HS-5 (cell line): ENCODE results near the gene HACE1.
"Not testable (repeated sequence)": the region's sequence is repeated elsewhere in the genome, so short reads cannot be mapped to it uniquely, and the experiment has no call there.

Experiments used
- DNase-seq: peaks from one replicate; pipeline ENCODE4 v3.0.0-alpha.2; 2012; ENCODE audit warnings: low read depth

The HACE1 gene, protein sequence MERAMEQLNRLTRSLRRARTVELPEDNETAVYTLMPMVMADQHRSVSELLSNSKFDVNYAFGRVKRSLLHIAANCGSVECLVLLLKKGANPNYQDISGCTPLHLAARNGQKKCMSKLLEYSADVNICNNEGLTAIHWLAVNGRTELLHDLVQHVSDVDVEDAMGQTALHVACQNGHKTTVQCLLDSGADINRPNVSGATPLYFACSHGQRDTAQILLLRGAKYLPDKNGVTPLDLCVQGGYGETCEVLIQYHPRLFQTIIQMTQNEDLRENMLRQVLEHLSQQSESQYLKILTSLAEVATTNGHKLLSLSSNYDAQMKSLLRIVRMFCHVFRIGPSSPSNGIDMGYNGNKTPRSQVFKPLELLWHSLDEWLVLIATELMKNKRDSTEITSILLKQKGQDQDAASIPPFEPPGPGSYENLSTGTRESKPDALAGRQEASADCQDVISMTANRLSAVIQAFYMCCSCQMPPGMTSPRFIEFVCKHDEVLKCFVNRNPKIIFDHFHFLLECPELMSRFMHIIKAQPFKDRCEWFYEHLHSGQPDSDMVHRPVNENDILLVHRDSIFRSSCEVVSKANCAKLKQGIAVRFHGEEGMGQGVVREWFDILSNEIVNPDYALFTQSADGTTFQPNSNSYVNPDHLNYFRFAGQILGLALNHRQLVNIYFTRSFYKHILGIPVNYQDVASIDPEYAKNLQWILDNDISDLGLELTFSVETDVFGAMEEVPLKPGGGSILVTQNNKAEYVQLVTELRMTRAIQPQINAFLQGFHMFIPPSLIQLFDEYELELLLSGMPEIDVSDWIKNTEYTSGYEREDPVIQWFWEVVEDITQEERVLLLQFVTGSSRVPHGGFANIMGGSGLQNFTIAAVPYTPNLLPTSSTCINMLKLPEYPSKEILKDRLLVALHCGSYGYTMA

DNA sequence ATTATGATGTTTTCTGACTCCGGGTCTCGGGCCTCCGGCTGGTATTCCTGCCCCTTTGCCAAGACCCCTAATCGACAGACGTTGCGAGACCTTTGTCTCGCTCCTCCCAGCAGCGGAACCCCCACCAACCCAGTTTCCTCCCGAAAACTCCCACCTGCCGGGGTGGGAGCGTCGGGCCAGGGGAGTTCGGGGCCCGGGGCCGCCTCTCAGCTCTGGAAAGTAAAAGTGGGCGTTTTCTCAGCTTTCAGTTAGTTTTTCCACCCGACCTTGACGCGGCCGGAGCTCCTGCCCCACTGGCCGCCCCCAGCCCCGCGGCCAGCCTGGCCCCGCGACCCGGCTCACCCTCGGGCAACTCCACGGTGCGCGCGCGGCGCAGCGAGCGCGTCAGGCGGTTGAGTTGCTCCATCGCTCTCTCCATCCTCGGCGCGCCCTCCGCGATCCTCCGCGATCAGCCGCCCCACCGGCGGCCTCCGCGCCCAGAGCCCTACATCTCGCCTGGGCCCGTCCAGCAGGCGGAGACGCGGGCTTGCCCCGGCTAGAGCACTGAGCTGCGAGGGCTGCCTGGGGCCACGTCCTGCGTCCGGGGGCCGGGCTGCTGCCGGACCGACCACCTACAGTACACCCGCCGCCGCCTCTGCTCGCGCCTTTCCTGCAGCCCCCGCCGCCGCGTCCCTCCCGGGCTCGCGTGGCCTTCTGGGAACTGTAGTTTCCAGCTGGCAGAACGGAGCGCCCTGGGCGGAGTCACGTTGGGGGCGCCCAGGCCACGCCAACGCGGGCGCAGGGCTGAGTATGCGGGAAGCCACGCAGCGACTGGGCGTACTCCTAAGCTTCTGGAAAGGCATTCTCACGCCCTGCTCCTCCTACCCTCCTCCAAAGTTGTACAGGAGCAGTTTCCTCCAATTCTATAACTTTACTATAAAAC is at the start of gene HACE1:
Gene HACE1 (minus strand): TSS at position 695 of the 922 bp plus-strand sequence. CDS start 277 bp downstream, at position 418.
- peak; percentile 61 for DNase-seq

DNA sequence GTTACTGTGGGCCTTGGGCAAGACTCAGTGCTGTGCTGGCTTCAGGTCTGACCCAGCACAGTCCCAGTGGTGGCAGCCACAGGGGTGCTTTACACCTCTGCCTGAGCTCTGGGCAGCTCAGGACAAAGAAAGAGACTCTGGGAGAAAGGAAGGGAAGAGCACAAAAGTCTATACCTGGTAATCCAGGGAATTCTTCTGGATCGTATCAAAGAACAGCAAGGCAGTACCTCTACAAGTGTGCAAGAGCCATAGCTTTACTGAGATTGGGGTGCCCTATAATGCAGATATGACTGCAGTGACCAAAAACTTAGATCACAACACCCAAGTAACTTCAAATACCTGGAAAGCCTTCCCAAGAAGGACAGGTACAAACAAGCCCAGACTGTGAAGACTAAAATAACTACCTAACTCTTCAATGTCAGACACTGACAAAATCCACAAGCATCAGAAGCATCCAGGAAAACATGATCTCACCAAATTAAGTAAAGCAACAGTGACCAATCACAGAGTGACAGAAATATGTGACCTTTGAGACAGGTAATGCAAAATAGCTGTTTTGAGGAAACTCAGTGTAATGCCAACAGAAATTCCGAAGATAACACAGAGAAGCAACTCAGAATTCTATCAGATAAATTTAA is 49.3 kb upstream of the HACE1 start:
- no peak for DNase-seq

DNA sequence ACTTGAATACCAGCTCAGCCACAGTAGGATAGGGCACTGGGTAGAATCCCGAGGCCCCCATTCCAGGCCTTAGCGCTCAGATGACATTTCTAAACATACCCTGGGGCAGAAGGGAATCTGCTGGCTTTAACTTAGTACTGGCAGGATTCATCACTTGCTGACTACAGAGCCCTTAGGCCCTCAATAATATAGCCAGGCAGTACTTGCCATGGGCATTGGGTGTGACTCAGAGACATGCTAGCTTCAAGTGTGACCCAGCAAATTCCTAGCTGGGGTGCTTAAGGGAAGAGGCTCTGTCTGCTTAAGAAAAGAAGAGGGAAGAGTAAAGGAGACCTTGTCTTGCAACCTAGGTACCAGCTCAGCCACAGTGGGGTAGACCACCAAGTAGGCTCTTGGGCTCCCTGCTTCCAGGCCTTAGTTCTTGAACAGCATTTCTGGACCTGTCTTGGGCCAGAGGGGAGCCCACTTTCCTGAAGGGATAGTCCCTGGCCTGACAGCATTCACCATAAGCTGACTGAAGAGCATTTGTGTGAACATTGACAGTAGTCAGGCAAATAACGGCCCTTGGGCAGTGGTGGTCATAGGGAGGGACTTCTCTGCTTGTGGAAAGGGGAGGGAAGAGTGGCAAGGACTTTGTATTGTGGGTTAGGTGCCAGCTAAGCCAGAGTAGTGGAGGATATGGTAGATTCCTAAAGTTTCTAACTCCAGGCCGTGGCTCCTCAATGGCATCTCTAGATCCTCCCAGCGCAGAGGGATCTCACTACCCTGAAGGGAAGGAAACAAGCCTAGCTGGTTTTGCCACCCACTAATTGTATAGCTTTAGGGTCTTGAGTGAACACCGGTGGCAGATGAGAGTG is 48.5 kb upstream of the HACE1 start:
- DNase-seq: no peak

- DNase-seq: not testable (repeated sequence)
These were observed 39.2 kb upstream of the HACE1 start for GRCh38 chr6:104898893-104899292.

- no peak for DNase-seq
These were observed 37.2 kb upstream of the HACE1 start for GRCh38 chr6:104896914-104897313.

DNA sequence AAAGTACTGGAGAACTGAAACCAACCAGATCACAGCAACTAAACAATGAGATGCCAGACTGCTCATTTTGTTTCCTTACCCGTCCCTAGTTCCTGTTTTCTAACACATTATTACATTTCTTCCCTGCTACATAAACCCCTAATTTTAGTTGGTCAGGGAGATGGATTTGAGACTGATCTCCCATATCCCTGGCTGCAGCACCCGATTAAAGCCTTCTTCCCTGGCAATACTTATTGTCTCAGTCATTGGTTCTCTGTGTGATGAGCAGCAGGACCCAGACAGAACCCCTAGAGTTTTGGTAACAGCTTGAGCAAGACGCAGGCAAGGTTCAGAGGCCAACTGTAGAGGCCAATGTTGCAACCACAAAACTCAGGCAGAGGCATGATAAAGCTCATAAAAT is 28.3 kb upstream of the HACE1 start:
- DNase-seq: no peak

- no peak for DNase-seq
These were observed 27.6 kb upstream of the HACE1 start for GRCh38 chr6:104887350-104887749.

- DNase-seq: no peak
These were observed 25.9 kb upstream of the HACE1 start for GRCh38 chr6:104885518-104886043.

- DNase-seq: no peak
These were observed 25.3 kb upstream of the HACE1 start for GRCh38 chr6:104884867-104885517.

DNA sequence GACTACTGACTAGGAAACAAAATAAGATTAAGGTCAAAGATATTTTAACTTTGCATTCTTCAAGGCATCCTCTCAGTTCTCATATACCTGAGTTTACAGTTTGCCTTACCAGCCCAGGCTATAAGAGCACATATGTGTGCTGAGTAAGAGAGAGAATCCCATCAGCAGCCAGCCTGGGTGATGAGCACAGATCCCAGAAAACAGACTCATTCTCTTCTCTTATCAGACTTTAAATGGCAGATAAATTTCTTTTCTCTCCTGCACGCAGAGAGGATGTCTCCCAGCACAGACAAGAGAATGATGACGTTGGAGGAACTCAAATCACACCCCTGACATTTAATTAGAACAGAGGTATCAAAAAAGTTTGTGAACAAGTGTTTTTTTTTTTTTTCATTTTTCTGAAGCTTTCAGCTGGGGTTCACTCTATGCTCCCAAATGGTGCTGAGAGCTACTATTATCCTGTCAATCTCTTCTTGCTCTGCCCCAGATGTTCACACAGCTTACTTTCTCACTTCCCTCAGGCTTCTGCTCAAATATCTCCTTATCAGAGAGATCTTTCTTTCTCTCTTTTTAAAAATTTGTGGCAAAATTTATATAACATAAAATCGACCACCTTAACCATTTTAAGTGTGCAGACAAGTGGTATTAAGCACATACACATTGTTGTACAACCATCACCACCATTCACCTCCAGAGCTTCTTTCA is 22.4 kb upstream of the HACE1 start:
- DNase-seq: no peak

- no peak for DNase-seq
These were observed 2.7 kb upstream of the HACE1 start for GRCh38 chr6:104862456-104862855.

DNA sequence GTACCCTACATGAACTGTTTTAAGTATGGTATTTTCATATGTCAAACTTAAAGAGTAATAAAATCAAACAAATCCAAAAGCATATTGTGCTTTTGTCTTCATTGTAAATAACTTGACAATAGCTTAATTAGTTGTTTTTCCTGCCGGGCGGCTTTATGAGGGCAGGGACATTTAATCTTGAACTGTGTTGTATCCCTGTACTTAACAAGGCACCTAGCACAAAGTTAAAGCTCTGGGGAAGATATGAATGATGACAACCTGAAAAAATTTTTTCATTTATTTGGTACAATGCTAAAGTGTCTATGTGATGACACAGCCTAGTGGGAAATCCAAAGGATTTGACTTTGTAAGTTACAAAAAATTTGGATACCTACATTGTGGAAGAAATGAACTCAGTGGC is 502 bp upstream of the HACE1 start:
- no peak for DNase-seq

DNA sequence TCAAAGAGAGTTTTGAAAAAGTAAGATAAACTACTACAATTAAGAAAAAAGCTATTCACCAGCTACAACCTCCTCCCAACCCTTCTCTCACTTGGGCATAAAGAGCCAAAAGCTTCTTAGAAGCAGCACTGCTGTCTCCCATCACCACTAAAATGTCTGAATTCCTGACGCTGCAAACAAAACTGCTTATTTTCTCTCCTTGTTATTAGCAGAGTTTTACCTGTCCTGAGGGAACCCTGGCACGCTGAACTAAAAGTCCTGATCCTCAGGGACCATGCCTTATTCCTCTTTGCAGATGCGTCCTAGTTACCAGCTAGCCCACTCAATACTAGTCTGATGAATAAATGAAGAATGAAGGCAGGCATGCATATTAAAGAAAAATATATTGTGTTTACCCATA is 1.1 kb downstream of the HACE1 start:
- DNase-seq: no peak

DNA sequence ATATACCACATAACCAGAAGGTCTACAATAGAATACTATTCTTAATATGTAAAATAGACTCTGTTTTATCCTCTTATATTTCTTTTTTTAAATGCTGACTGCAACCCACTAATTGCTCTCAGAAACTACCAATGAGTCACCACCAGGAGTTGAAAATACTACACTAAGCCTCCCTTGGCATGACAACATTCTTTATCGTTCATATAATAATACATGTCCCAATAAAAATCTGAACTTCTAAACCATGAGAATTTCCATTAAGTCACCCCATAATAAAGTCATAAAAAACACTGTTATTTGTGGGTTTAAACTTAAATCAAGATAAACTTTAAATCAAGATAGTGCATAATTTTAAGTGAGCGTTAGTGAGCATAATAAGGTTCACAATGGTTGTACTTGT is 4.2 kb downstream of the HACE1 start:
- no peak for DNase-seq

DNA sequence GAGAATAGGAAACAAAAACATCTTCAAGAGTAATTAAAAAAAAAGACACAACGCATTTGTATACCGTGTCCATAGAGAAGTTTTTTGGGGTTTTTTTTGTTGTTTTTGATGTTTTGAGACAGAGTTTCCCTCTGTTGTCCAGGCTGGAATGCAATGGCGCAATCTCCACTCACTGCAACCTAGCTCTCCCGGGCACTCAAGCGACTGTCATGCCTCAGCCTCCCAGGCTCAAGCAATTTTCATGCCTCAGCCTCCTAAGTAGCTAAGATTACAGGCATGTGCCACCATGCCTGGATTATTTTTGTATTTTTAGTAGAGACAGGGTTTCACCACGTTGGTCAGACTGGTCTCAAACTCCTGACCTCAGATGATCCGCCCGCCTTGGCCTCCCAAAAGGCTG is 12.0 kb downstream of the HACE1 start:
- DNase-seq: not testable (repeated sequence)

DNA sequence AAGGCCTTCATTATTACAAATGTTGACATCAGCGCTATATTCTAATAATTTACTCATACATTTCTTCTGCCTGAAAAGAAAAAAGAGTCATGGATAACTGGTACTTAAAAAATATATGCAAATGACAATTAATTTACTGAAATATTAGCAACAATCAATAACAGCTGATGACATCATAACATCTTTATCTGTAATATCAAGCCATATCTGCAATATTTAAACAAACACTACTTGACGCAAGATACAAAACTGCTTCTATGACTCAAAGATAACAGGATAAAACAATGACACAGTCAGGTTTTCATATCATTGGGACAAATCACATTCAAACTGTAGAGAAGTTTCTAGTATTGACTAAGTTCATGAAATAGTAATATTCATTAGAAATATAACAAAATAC is 16.5 kb downstream of the HACE1 start:
- no peak for DNase-seq

- DNase-seq: no peak
These were observed 22.6 kb downstream of the HACE1 start for GRCh38 chr6:104837158-104837557.

DNA sequence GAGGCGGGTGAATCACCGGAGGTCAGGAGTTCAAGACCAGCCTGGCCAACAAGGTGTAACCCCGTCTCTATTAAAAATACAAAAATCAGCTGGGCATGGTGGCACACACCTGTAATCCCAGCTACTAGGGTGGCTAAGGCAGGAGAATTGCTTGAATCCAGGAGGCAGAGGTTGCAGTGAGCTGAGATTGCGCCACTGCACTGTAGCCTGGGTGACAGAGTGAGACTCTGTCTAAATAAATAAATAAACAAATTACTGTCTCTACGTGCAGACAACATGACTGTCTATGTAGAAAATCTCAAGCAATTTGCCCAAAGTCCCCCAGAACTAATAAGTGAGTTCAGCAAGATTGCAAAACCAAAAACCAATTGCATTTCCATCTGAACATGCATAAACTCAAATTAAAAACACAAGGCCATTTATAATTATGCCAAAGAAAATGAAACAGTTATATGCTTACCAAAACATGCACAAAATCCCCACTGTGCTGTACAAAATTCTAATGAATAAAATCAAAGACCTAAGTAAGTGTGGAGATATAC is 23.2 kb downstream of the HACE1 start:
- DNase-seq: not testable (repeated sequence)

GRCh38 chr6:104835782-104836181 is 23.9 kb downstream of the HACE1 start:
- no peak for DNase-seq
